ENCODE data around the gene ZC3H7A.

The ZC3H7A gene

DNA sequence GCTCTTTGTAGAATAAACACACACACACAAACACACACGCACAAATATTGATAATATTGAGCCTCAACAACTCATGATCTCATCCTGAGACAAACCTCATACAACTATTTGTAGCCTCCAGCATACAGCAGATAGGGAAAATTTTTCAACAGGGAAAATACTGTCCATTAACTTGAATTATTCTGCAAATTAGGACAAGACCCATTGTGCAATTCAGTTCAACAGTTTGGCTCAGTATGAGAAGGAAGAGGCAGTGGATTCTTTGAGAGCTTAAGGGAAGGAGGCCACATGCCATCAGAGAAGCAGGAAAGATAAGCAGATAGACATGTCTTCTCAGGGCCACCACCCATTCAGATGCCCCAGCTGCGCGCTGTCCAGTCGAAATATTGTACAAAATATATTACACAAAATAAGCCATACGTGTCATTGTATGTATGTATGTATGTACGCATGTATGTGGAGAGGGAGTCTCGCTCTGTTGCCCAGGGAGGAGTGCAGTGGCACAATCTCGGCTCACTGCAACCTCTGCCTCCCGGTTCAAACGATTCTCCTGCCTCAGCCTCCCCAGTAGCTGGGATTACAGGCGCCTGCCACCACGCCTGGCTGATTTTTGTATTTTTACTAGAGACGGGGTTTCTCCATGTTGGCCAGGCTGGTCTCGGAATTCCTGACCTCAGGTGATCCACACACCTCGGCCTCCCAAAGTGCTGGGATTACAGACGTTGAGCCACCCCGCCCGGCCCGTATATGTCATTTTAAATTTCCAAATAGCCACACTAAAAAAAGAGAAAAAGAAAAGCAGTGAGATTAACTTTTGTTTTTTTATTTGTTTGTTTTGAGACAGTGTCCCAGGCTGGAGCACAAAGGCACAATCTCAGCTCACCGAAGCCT is 1.8 kb downstream of the ZC3H7A start:
- H3K36me3 ChIP-seq (ENCODE audit: insufficient read depth): peaks cover 5% of the 10 kb centered on the region; the same call in 1 of the 2 replicates

DNA sequence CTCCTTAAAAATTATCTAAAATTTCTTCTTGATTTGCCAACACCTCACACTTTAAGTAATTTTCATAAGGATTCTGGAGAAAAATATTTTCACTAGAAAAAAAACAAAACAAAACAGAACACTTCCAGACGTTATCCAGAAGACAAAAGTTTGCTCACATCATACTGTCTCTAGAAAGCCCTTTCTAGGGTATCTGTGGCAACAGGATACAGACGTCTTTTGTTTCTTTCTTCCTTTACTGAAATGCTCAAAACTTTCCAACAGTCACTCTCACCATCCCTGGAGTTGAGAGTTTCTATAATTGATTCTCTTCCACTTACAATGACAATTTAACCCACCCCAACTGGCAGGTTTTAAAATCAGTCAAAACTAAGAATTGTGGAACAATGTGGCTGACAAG is 2.6 kb downstream of the ZC3H7A start:
- Histone ChIP-seq H4K20me1 (ENCODE audit: insufficient read depth) (no peaks in the 10 kb centered on the region; the same call in 1 of the 2 replicates), H3K4me1 (ENCODE audit: low read depth, poor library complexity, severe bottlenecking) (peaks cover 62% of the 10 kb centered on the region), H3K27ac (no peak overlapping the region), H3K79me2 (ENCODE audit: insufficient read depth, low read depth) (peaks cover 86% of the 10 kb centered on the region), H3K4me2 (no peak overlapping the region; the same call in 1 of the 2 replicates), H3K36me3 (ENCODE audit: insufficient read depth) (peaks cover 5% of the 10 kb centered on the region; the same call in 1 of the 2 replicates), H3K4me3 (IDR thresholded peaks at IDR 0.05; ENCODE audit: insufficient read depth, low read depth, low read length) (no peak overlapping the region), H3K27me3 (ENCODE audit: insufficient read depth, low read depth) (no peaks in the 10 kb centered on the region), H3K9ac (no peak overlapping the region), H2AFZ (ENCODE audit: low read depth) (no peak overlapping the region)
- TF ChIP-seq, protein P1, sequence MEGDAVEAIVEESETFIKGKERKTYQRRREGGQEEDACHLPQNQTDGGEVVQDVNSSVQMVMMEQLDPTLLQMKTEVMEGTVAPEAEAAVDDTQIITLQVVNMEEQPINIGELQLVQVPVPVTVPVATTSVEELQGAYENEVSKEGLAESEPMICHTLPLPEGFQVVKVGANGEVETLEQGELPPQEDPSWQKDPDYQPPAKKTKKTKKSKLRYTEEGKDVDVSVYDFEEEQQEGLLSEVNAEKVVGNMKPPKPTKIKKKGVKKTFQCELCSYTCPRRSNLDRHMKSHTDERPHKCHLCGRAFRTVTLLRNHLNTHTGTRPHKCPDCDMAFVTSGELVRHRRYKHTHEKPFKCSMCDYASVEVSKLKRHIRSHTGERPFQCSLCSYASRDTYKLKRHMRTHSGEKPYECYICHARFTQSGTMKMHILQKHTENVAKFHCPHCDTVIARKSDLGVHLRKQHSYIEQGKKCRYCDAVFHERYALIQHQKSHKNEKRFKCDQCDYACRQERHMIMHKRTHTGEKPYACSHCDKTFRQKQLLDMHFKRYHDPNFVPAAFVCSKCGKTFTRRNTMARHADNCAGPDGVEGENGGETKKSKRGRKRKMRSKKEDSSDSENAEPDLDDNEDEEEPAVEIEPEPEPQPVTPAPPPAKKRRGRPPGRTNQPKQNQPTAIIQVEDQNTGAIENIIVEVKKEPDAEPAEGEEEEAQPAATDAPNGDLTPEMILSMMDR (conservative IDR thresholded peaks at IDR 0.05; ENCODE audit: low read depth, low read length): no peak

More for the DNA sequence above, 1.8 kb downstream of the ZC3H7A start:
- H2AFZ ChIP-seq (ENCODE audit: low read depth): no peak overlapping the region
- H4K20me1 ChIP-seq (ENCODE audit: insufficient read depth): no peaks in the 10 kb centered on the region; the same call in 1 of the 2 replicates
- H3K27ac ChIP-seq: no peak overlapping the region
- TF ChIP-seq, protein P1 (conservative IDR thresholded peaks at IDR 0.05; ENCODE audit: low read depth, low read length): no peak
- H3K27me3 ChIP-seq (ENCODE audit: insufficient read depth, low read depth): no peaks in the 10 kb centered on the region
- H3K4me3 ChIP-seq (IDR thresholded peaks at IDR 0.05; ENCODE audit: insufficient read depth, low read depth, low read length): no peak overlapping the region
- peaks cover 60% of the 10 kb centered on the region for H3K4me1 ChIP-seq (ENCODE audit: low read depth, poor library complexity, severe bottlenecking)
- H3K4me2 ChIP-seq: peak overlapping the region; percentile 92
- H3K9ac ChIP-seq: no peak overlapping the region; the same call in 1 of the 2 replicates
- peaks cover 78% of the 10 kb centered on the region for H3K79me2 ChIP-seq (ENCODE audit: insufficient read depth, low read depth)

DNA sequence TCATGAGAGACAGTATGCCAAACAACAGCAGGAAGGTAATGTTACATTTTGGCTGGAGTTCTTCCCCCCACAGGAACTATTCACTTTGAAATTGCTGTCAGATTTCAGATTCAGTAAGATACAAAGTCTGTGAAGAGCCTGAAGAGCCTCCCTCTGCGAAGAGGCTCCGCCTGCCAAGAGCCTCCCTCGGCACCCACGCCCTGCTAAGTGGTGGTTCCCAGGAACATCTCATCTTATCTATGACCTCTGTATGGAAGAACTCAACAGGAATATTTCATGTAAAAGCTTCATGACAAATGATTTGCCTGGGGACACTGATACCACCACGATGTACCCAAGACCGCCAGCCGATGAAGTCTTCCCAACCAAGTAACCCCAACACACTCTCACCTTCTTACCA is 3.2 kb downstream of the ZC3H7A start:
- Histone ChIP-seq H3K79me2 (ENCODE audit: insufficient read depth, low read depth) (peaks cover 87% of the 10 kb centered on the region), H3K27ac (no peak overlapping the region), H3K4me3 (IDR thresholded peaks at IDR 0.05; ENCODE audit: insufficient read depth, low read depth, low read length) (no peak overlapping the region), H4K20me1 (ENCODE audit: insufficient read depth) (no peaks in the 10 kb centered on the region; the same call in 1 of the 2 replicates), H3K4me2 (no peak overlapping the region), H3K4me1 (ENCODE audit: low read depth, poor library complexity, severe bottlenecking) (peaks cover 59% of the 10 kb centered on the region), H3K27me3 (ENCODE audit: insufficient read depth, low read depth) (no peaks in the 10 kb centered on the region), H3K9ac (no peak overlapping the region), H3K36me3 (ENCODE audit: insufficient read depth) (peaks cover 5% of the 10 kb centered on the region; the same call in 1 of the 2 replicates), H2AFZ (ENCODE audit: low read depth) (no peak overlapping the region)
- TF ChIP-seq, protein P1 (conservative IDR thresholded peaks at IDR 0.05; ENCODE audit: low read depth, low read length): no peak

DNA sequence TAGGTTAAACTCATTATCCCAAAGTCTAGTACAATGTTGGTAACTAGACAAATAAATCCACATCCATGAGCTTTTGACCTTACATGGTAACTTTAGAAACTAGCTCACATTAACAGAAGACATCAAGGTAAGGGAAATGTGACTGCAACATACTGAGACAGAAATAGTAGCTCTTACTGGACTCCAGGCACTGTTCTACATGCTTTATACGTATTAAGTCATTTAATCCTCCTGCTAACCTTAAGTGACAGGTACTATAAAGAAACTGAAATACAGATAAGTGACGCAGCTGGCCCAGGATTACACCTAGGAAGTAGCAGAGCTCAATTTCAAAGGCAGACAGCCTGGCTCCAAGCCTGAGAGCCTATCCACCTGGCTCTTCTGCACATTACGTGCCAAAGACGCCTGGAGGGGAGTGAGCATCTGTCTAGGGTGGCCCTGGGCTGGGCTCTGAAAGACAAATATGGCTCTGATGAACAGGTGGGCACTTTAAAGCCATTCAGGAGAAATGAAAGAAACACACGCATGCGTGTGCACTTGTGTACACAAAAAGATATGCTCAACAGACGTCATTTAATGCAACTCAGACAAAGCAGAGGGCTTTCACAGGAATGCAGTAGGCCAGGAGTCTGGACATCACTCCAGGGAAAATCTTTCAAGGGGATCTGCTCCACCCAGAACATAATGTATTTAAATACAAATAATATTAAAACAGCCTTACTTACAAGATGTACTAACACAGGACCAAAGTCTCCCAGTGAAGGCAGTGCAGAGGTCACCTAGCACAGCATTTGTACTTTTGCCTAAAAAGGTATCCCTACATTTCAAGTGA is 4.4 kb downstream of the ZC3H7A start:
- H3K36me3 ChIP-seq (ENCODE audit: insufficient read depth): peaks cover 5% of the 10 kb centered on the region; the same call in 1 of the 2 replicates
- peaks cover 90% of the 10 kb centered on the region for H3K79me2 ChIP-seq (ENCODE audit: insufficient read depth, low read depth)
- peaks cover 55% of the 10 kb centered on the region for H3K4me1 ChIP-seq (ENCODE audit: low read depth, poor library complexity, severe bottlenecking)
- H4K20me1 ChIP-seq (ENCODE audit: insufficient read depth): no peaks in the 10 kb centered on the region; the same call in 1 of the 2 replicates
- no peak overlapping the region for H3K27ac ChIP-seq
- no peak overlapping the region for H3K4me2 ChIP-seq
- H2AFZ ChIP-seq (ENCODE audit: low read depth): no peak overlapping the region
- TF ChIP-seq, protein P1 (conservative IDR thresholded peaks at IDR 0.05; ENCODE audit: low read depth, low read length): no peak
- no peak overlapping the region for H3K4me3 ChIP-seq (IDR thresholded peaks at IDR 0.05; ENCODE audit: insufficient read depth, low read depth, low read length)
- no peak overlapping the region for H3K9ac ChIP-seq
- no peaks in the 10 kb centered on the region for H3K27me3 ChIP-seq (ENCODE audit: insufficient read depth, low read depth)
